Measurements from ENCODE around the gene MACROD2. TPM values are rescaled to one million over a fixed set of nuclear protein-coding genes. Genes with fewer than 3 reads are reported as not detected.

The MACROD2 gene
- total RNA-seq, 1 donor from 2014 or later = 2.4 TPM

- H3K27me3 ChIP-seq (ENCODE audit: insufficient read depth, low read length) = no peaks in the 10 kb centered on the region
- no peak overlapping the region for H3K27ac ChIP-seq (ENCODE audit: low read depth, low read length)
- FAIRE-seq = no peak
- Mint-ChIP-seq H3K27me3 (ENCODE audit: low read depth, unreplicated experiment) (no peaks in the 10 kb centered on the region), H3K4me1 (ENCODE audit: low read depth, unreplicated experiment) (peaks cover 6% of the 10 kb centered on the region), H3K36me3 (ENCODE audit: low read depth, unreplicated experiment) (no peaks in the 10 kb centered on the region), H3K9me3 (ENCODE audit: unreplicated experiment) (peaks cover 4% of the 10 kb centered on the region), H3K27ac (ENCODE audit: unreplicated experiment) (no peak overlapping the region), H3K4me3 (ENCODE audit: unreplicated experiment) (no peak overlapping the region)
- H3K9ac ChIP-seq (ENCODE audit: low read length) = no peak overlapping the region
- no peaks in the 10 kb centered on the region for H4K20me1 ChIP-seq (ENCODE audit: insufficient read depth, low read length)
- H3K9me3 ChIP-seq (ENCODE audit: insufficient read depth, low read depth, low read length) = no peaks in the 10 kb centered on the region
- no peak overlapping the region for H3K4me2 ChIP-seq (ENCODE audit: low read length)
- H3K79me2 ChIP-seq (ENCODE audit: insufficient read depth, low read length) = no peaks in the 10 kb centered on the region
- H2AFZ ChIP-seq (ENCODE audit: low read depth, low read length) = no peak overlapping the region
- TF ChIP-seq, protein P1, sequence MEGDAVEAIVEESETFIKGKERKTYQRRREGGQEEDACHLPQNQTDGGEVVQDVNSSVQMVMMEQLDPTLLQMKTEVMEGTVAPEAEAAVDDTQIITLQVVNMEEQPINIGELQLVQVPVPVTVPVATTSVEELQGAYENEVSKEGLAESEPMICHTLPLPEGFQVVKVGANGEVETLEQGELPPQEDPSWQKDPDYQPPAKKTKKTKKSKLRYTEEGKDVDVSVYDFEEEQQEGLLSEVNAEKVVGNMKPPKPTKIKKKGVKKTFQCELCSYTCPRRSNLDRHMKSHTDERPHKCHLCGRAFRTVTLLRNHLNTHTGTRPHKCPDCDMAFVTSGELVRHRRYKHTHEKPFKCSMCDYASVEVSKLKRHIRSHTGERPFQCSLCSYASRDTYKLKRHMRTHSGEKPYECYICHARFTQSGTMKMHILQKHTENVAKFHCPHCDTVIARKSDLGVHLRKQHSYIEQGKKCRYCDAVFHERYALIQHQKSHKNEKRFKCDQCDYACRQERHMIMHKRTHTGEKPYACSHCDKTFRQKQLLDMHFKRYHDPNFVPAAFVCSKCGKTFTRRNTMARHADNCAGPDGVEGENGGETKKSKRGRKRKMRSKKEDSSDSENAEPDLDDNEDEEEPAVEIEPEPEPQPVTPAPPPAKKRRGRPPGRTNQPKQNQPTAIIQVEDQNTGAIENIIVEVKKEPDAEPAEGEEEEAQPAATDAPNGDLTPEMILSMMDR (IDR thresholded peaks at IDR 0.05; ENCODE audit: insufficient read depth, low read depth, low read length) = no peak
- no peak for TF ChIP-seq EZH2 (IDR thresholded peaks at IDR 0.05; ENCODE audit: insufficient read depth, low read length)
- no peaks in the 10 kb centered on the region for H3K4me1 ChIP-seq (ENCODE audit: insufficient read depth, low read length)
- H3K36me3 ChIP-seq (ENCODE audit: insufficient read depth, low read length) = no peaks in the 10 kb centered on the region
- no peak for DNase-seq (ENCODE audit: low read depth)
- no peak overlapping the region for H3K4me3 ChIP-seq (ENCODE audit: insufficient read depth, low read depth, low read length)
Observed at GRCh38 chr20:15278041-15278440, 1282.7 kb downstream of the MACROD2 start.

- no peak overlapping the region for H3K4me3 ChIP-seq (ENCODE audit: insufficient read depth, low read depth, low read length)
- no peak overlapping the region for H2AFZ ChIP-seq (ENCODE audit: low read depth, low read length)
- no peaks in the 10 kb centered on the region for H3K79me2 ChIP-seq (ENCODE audit: insufficient read depth, low read length)
- no peak overlapping the region for H3K9ac ChIP-seq (ENCODE audit: low read length)
- Mint-ChIP-seq H3K4me1 (ENCODE audit: low read depth, unreplicated experiment) (no peaks in the 10 kb centered on the region), H3K27me3 (ENCODE audit: low read depth, unreplicated experiment) (no peaks in the 10 kb centered on the region), H3K9me3 (ENCODE audit: unreplicated experiment) (peaks cover under 1% of the 10 kb centered on the region), H3K4me3 (ENCODE audit: unreplicated experiment) (no peak overlapping the region), H3K27ac (ENCODE audit: unreplicated experiment) (no peak overlapping the region), H3K36me3 (ENCODE audit: low read depth, unreplicated experiment) (no peaks in the 10 kb centered on the region)
- no peaks in the 10 kb centered on the region for H3K36me3 ChIP-seq (ENCODE audit: insufficient read depth, low read length)
- no peak overlapping the region for H3K27ac ChIP-seq (ENCODE audit: low read depth, low read length)
- H3K9me3 ChIP-seq (ENCODE audit: insufficient read depth, low read depth, low read length) = no peaks in the 10 kb centered on the region
- DNase-seq (ENCODE audit: low read depth) (no peak), FAIRE-seq (no peak)
- no peaks in the 10 kb centered on the region for H3K27me3 ChIP-seq (ENCODE audit: insufficient read depth, low read length)
- TF ChIP-seq, protein P1 (IDR thresholded peaks at IDR 0.05; ENCODE audit: insufficient read depth, low read depth, low read length) = no peak
- no peak for TF ChIP-seq EZH2 (IDR thresholded peaks at IDR 0.05; ENCODE audit: insufficient read depth, low read length)
- H4K20me1 ChIP-seq (ENCODE audit: insufficient read depth, low read length) = no peaks in the 10 kb centered on the region
- no peak overlapping the region for H3K4me2 ChIP-seq (ENCODE audit: low read length)
- no peaks in the 10 kb centered on the region for H3K4me1 ChIP-seq (ENCODE audit: insufficient read depth, low read length)
Observed at GRCh38 chr20:15287329-15287728, 1292.0 kb downstream of the MACROD2 start.

DNA sequence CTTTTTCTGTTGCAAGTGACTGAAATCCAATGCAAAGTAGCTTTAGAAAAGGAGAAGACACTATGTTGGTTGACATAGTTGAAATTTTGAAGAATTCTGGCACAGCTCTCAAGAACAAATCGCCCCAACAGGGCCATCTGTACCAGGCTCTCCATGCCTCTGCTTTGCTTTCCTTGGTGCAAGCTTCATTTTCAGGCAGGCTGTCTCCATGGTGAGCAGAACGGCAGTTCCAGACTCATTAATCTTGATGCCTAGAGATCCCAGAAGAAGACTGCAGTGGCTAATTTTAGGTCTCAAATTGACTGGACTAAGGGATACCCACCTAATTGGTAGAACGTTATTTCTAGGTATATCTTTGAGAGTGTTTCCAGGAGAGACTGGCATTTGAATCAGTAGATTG is 1292.8 kb downstream of the MACROD2 start:
- Mint-ChIP-seq H3K9me3 (ENCODE audit: unreplicated experiment) (no peaks in the 10 kb centered on the region), H3K27me3 (ENCODE audit: low read depth, unreplicated experiment) (no peaks in the 10 kb centered on the region), H3K27ac (ENCODE audit: unreplicated experiment) (no peak overlapping the region), H3K4me1 (ENCODE audit: low read depth, unreplicated experiment) (no peaks in the 10 kb centered on the region), H3K4me3 (ENCODE audit: unreplicated experiment) (no peak overlapping the region), H3K36me3 (ENCODE audit: low read depth, unreplicated experiment) (no peaks in the 10 kb centered on the region)
- Histone ChIP-seq H3K9ac (ENCODE audit: low read length) (no peak overlapping the region), H3K36me3 (ENCODE audit: insufficient read depth, low read length) (no peaks in the 10 kb centered on the region), H3K27me3 (ENCODE audit: insufficient read depth, low read length) (no peaks in the 10 kb centered on the region), H3K4me3 (ENCODE audit: insufficient read depth, low read depth, low read length) (no peak overlapping the region), H3K4me1 (ENCODE audit: insufficient read depth, low read length) (no peaks in the 10 kb centered on the region), H2AFZ (ENCODE audit: low read depth, low read length) (no peak overlapping the region), H3K4me2 (ENCODE audit: low read length) (no peak overlapping the region), H3K9me3 (ENCODE audit: insufficient read depth, low read depth, low read length) (no peaks in the 10 kb centered on the region), H3K79me2 (ENCODE audit: insufficient read depth, low read length) (no peaks in the 10 kb centered on the region), H3K27ac (ENCODE audit: low read depth, low read length) (no peak overlapping the region), H4K20me1 (ENCODE audit: insufficient read depth, low read length) (no peaks in the 10 kb centered on the region)
- TF ChIP-seq EZH2 (IDR thresholded peaks at IDR 0.05; ENCODE audit: insufficient read depth, low read length) = no peak
- TF ChIP-seq, protein P1 (IDR thresholded peaks at IDR 0.05; ENCODE audit: insufficient read depth, low read depth, low read length) = no peak
- no peak for DNase-seq (ENCODE audit: low read depth)
- no peak for FAIRE-seq
